ENCODE measurements around the gene SERINC3. TPM values are rescaled to one million over a fixed set of nuclear protein-coding genes. Genes with fewer than 3 reads are reported as not detected.

The SERINC3 gene
- total and polyA plus RNA-seq, 2 of the 13 experiments (the other 11 are each of a cell fraction or from before 2014, with no cell fraction given): 82.0 to 226 TPM

GRCh38 chr20:44532981-44533331 lies 11.1 kb upstream of the SERINC3 start (continued):
- peak; percentile 68; the same call in 1 of the 2 replicates for TF ChIP-seq ZNF646 (CRISPR knock-in tag; IDR thresholded peaks at IDR 0.05)
- no peak for TF ChIP-seq ZBTB2 (CRISPR knock-in tag; IDR thresholded peaks at IDR 0.05; ENCODE audit: low read depth)
- 0 out of 2 replicates have a peak, but pooled peaks have one; percentile 51 for TF ChIP-seq RCOR2 (CRISPR knock-in tag; IDR thresholded peaks at IDR 0.05)
- TF ChIP-seq HDAC2 (CRISPR knock-in tag; IDR thresholded peaks at IDR 0.05): 0 out of 2 replicates have a peak, but pooled peaks have one; percentile 21
- TF ChIP-seq EP300 (IDR thresholded peaks at IDR 0.05; ENCODE audit: low read depth in 2 of 2, low read length in 2 of 2): peak in 1 of 2 experiments; percentile 23; a peak in 1 of 4 replicates
- no peak for TF ChIP-seq EP300 (CRISPR knock-in tag; IDR thresholded peaks at IDR 0.05; ENCODE audit: borderline replicate concordance)
- peak; percentile 56 for TF ChIP-seq TEAD3 (CRISPR knock-in tag; optimal IDR thresholded peaks at IDR 0.05; ENCODE audit: borderline replicate concordance)
- no peak for TF ChIP-seq MYPOP (CRISPR knock-in tag; IDR thresholded peaks at IDR 0.05)
- no peak for TF ChIP-seq TOPORS (CRISPR knock-in tag; IDR thresholded peaks at IDR 0.05)
- peak; percentile 91 for TF ChIP-seq ZNF121 (CRISPR knock-in tag; IDR thresholded peaks at IDR 0.05)
- TF ChIP-seq MAFG (CRISPR knock-in tag; IDR thresholded peaks at IDR 0.05): no peak
- TF ChIP-seq CBX1 (IDR thresholded peaks at IDR 0.05; ENCODE audit: low read depth): no peak
- TF ChIP-seq ZSCAN25 (CRISPR knock-in tag; IDR thresholded peaks at IDR 0.05): no peak
- peak; percentile 77 for TF ChIP-seq FOSL2 (CRISPR knock-in tag; IDR thresholded peaks at IDR 0.05)
- no peak for TF ChIP-seq ZNF101 (CRISPR knock-in tag; IDR thresholded peaks at IDR 0.05; ENCODE audit: borderline replicate concordance, low read depth)
- TF ChIP-seq ZMYM3 (CRISPR knock-in tag; IDR thresholded peaks at IDR 0.05): peak; percentile 86
- 0 out of 2 replicates have a peak, but pooled peaks have one; percentile 7 for TF ChIP-seq SALL1 (CRISPR knock-in tag; IDR thresholded peaks at IDR 0.05)
- TF ChIP-seq SOX5 (CRISPR knock-in tag; IDR thresholded peaks at IDR 0.05; ENCODE audit: borderline replicate concordance): peak; percentile 22; the same call in 1 of the 2 replicates
- TF ChIP-seq ZNF484 (CRISPR knock-in tag; IDR thresholded peaks at IDR 0.05; ENCODE audit: borderline replicate concordance, low read depth): no peak
